SK-N-MC (cell line): ENCODE results near the gene SYNM.

Experiments used
- DNase-seq: peaks from one replicate; pipeline ENCODE4 v3.0.0-alpha.2; 2011; ENCODE audit warnings: low read depth, low spot score
- H3K27ac ChIP-seq: fragments of 200-600 bp; sonication (generic); 2 replicates; pipeline ENCODE4 v1.5.1; 2016; ENCODE audit warnings: mixed run types
- H3K36me3 ChIP-seq: fragments of 200-600 bp; sonication (generic); 2 replicates; pipeline ENCODE4 v1.6.1; 2017; ENCODE audit warnings: antibody characterized with exemption, low read length, mixed read lengths; ENCODE audit not compliant: insufficient read depth
- H3K4me3 ChIP-seq: fragments of 200-600 bp; sonication (generic); 2 replicates; pipeline ENCODE4 v1.5.1; 2016
- H3K9ac ChIP-seq: fragments of 200-600 bp; sonication (generic); 2 replicates; pipeline ENCODE4 v1.8.0; 2017; ENCODE audit warnings: mixed run types, mixed read lengths; ENCODE audit not compliant: insufficient read length
- H3K9me3 ChIP-seq: fragments of 200-600 bp; sonication (generic); 2 replicates; pipeline ENCODE4 v1.6.1; 2017; ENCODE audit warnings: low read depth, mild to moderate bottlenecking, antibody characterized with exemption, low read length, moderate library complexity, mixed read lengths
- EZH2 ChIP-seq: fragments of 200-600 bp; sonication (generic); IDR thresholded peaks from one replicate; pipeline ENCODE4 v1.6.1; 2017; ENCODE audit warnings: antibody characterized with exemption
- FOXP2 ChIP-seq: optimal IDR thresholded peaks from 2 replicates; pipeline ENCODE3; 2011; ENCODE audit warnings: mild to moderate bottlenecking, moderate library complexity; ENCODE audit not compliant: insufficient read depth; ENCODE audit errors: extremely low read length, control extremely low read depth
- POLR2AphosphoS5 ChIP-seq: IDR thresholded peaks from 2 replicates; pipeline ENCODE4 v1.6.1; 2012; ENCODE audit warnings: mild to moderate bottlenecking, low read depth, low read length, borderline replicate concordance

SYNM gene

DNA sequence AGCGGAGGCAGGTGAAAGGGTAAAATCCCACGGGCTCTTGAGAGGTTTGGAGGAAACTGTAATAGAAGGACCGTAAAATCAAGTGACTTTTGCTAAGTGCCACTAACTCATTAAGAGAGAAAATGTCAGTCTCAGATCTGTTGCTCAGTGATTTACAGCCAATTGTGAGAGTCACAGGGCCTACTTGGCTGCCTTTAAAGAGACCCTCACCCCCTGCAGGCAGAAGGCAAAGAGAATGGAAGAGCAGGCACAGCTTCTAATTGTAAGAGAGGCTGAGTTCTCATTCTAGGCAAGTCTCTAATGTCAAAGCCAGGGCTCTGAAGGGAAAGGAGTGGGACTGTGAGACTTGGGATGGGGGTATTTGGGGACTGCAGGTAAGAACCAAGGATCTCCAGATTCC, 9.3 kb upstream of the SYNM start:
- Histone ChIP-seq H3K27ac (no peak overlapping the region), H3K36me3 (no peaks in the 10 kb centered on the region), H3K4me3 (no peak overlapping the region), H3K9ac (no peak overlapping the region), H3K9me3 (no peaks in the 10 kb centered on the region)
- no peak for DNase-seq
- no peak for TF ChIP-seq POLR2AphosphoS5

GRCh38 chr15:99096173-99096893, 8.5 kb upstream of the SYNM start:
- no peak overlapping the region for H3K9ac ChIP-seq
- no peaks in the 10 kb centered on the region for H3K9me3 ChIP-seq
- no peak overlapping the region for H3K27ac ChIP-seq
- H3K36me3 ChIP-seq: no peaks in the 10 kb centered on the region
- no peak for DNase-seq
- no peak overlapping the region for H3K4me3 ChIP-seq
- TF ChIP-seq EZH2 (no peak), FOXP2 (no peak), POLR2AphosphoS5 (no peak)

GRCh38 chr15:99096894-99097426, 7.9 kb upstream of the SYNM start:
- no peak overlapping the region for H3K9ac ChIP-seq
- no peak overlapping the region for H3K27ac ChIP-seq
- no peak for DNase-seq
- H3K4me3 ChIP-seq: no peak overlapping the region
- H3K36me3 ChIP-seq: no peaks in the 10 kb centered on the region
- H3K9me3 ChIP-seq: no peaks in the 10 kb centered on the region
- TF ChIP-seq POLR2AphosphoS5 (no peak), EZH2 (no peak), FOXP2 (no peak)

DNA sequence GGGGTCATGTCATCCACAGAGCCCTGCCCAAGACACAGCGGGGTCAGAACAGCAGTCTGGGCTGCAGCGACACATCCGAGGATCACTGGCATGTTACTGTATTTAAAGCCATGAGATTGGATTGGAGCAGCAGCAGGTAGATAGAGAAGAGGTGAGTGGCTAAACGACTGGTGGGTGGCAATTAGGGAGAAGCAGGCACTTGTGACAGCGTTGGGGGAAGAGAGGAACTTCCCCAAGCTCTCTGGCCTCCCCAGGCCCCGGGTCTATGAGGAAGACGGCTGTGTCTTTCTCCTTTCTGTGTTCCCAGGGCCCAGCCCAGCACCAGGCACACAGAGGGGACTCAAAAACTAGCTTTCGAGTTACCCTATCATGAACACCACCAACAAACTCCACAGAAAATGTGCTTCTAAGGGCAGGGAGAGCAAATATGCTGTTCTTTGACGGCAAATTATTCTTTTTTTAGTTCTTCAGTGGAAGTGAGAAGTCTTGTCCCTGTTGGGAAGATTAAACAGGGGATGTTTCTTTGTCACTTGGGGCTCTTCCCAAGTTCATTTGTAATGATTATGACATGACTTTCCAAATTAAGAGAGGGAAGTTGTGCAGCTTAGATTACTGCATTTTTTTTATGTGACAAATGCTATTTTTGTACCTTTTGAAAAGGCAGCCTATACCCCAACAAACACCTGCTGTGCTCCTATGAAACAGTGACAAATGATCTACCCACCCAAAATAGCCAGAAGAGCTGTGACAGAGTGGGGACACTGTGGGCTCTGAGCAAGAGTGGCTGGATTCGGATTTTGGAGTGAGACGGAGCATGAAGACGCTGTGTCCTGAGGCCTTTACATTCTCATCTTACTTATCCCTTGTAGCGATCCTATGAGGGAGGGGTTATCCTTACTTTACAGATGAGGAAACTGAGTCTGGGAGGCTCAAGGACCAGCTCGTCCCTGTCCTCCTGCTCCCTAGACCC, 7.2 kb upstream of the SYNM start:
- Histone ChIP-seq H3K9me3 (no peaks in the 10 kb centered on the region), H3K9ac (no peak overlapping the region), H3K36me3 (no peaks in the 10 kb centered on the region), H3K4me3 (no peak overlapping the region), H3K27ac (no peak overlapping the region)
- TF ChIP-seq FOXP2: no peak
- TF ChIP-seq POLR2AphosphoS5: no peak
- no peak for TF ChIP-seq EZH2
- DNase-seq: no peak

DNA sequence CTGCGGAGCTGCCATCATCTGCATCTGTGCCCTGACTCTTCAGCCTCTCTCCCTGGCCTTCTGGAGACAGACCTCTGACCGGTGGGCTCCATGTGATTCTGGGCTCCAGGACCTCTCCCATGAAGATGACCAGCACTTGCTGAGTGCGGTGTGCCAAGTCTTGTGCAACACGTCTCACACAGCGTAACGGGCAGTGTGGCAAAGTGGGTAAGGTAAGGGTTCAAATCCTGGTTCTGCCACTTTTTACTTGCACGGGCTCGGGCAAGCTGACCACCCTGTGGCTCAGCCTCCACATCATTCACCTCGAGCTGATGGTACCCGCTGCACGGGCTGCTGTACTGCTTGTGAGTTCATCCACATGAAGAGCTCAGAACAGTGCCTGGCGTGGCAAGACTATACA, 6.5 kb upstream of the SYNM start:
- H3K9ac ChIP-seq: no peak overlapping the region
- H3K4me3 ChIP-seq: no peak overlapping the region
- no peak overlapping the region for H3K27ac ChIP-seq
- H3K9me3 ChIP-seq: no peaks in the 10 kb centered on the region
- TF ChIP-seq EZH2: no peak
- no peaks in the 10 kb centered on the region for H3K36me3 ChIP-seq
- no peak for DNase-seq

DNA sequence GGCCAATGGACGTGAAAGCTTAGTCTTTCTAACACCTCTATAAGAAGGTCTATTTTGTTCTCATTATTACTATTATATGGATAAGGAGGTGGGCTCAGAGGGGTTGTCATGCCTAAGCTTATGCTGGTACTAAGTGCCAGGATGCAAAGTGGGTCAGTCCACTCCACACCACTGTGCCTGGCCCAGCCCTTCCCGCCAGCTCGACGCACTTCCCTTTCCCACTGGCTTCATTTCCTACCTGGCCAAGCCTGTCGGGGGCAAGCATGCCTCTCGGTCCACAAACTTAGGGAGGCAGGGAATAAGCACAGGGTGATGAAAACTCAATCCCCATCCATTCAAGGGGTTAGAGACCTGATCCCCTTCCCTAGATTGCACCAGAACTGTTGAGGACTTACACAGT, 5.9 kb upstream of the SYNM start:
- Histone ChIP-seq H3K36me3 (no peaks in the 10 kb centered on the region), H3K4me3 (no peak overlapping the region), H3K9ac (no peak overlapping the region), H3K9me3 (no peaks in the 10 kb centered on the region), H3K27ac (no peak overlapping the region)
- TF ChIP-seq FOXP2: no peak
- TF ChIP-seq POLR2AphosphoS5: no peak
- no peak for TF ChIP-seq EZH2
- DNase-seq: no peak

DNA sequence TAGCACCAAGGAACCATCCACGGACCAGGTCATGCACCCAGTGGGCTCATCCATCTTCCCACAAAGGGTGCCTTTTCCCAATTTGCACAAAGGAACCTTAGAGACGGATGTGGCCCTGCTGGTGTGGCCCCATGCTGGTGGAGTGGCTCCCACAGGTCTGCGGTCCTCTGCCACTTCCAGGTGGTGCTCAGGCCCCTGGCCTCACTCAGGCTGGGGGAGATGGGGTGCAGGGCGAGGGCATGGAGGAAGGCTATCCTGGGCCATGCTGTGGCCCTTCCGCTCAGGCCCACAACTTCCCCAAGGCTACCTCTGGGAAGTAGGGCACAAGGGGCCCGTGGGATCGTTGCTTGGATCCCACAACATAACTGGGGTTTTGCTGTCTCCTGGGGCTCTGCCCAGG, 5.2 kb upstream of the SYNM start:
- no peak for TF ChIP-seq EZH2
- no peak for TF ChIP-seq FOXP2
- TF ChIP-seq POLR2AphosphoS5: no peak
- H3K9me3 ChIP-seq: no peaks in the 10 kb centered on the region
- no peaks in the 10 kb centered on the region for H3K36me3 ChIP-seq
- no peak for DNase-seq
- no peak overlapping the region for H3K4me3 ChIP-seq
- no peak overlapping the region for H3K27ac ChIP-seq
- H3K9ac ChIP-seq: no peak overlapping the region

DNA sequence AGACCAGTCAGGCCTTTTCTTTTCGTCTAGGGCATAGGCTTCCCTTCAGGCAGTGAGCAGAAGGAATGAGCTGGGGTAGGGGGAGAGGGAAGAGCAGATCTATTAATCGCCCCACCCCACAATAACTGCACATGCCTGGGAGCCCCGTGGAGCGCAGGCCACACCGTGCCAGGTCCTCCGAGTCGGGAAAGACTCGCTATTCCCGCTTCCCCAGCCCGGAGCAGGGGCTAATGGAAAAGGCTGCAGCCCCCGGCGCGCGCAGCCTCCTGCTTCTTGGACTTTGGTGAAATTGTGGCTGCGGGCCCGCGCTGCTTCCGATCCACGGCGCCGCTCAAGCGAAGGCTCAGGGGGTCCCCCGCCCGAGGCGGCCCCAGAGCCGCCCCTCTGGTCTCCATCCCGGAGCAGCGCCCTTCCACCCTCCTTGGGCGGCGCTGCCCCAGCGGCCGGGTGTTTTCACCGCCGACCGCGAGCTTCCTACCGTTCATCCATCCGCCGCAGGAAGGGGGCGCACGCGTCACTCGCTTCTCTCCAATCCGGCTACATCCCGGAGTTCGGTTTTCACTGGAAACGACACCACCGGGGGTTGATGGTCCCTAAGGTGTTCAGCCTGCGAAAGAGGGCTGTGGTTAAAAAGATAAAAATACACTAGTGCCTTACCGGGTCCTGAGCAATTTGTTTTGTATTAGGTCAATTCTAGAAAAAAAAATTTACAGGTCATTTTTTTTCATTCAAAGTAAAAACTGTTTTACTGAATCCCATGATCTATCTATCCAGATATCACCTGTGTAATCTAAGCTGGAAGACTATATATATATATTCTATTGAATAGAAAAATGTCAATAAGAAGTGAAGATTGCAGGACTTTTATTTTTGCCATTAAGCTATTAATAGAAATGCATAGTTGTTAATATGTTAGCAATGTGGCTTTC, 4.4 kb upstream of the SYNM start:
- Histone ChIP-seq H3K27ac (no peak overlapping the region), H3K9ac (no peak overlapping the region), H3K4me3 (peak overlapping the region; percentile 72), H3K9me3 (no peaks in the 10 kb centered on the region), H3K36me3 (no peaks in the 10 kb centered on the region)
- no peak for TF ChIP-seq FOXP2
- no peak for TF ChIP-seq EZH2
- no peak for TF ChIP-seq POLR2AphosphoS5
- DNase-seq: no peak
